HCT116 (cell line): ENCODE data around the gene ELF2. TPM values are rescaled to one million over a fixed set of nuclear protein-coding genes. Genes with fewer than 3 reads are reported as not detected.

ENCODE experiments used
- ATAC-seq: fragments of 200-7000 bp; cut with Tn5 transposase; 2 replicates; pipeline ENCODE4 v1.9.1; 2020; ENCODE audit warnings: mild to moderate bottlenecking, moderate library complexity
- BruUV-seq: library from RNA; stranded (reverse); fragments of 400-500 nt; replicated peaks from 2 replicates; lab custom pipeline; 2021; lab: Mats Ljungman, UMichigan
- CTCF ChIA-PET: fragments of 300-600 bp; sonication (Branson Sonifier 250); formaldehyde crosslinking; loops from one replicate; lab custom pipeline; 2021; ENCODE audit warnings: antibody characterized with exemption; lab: Charles Lee
- POLR2A ChIA-PET: fragments of 300-600, 350-600 bp; sonication (Branson Sonifier 250); formaldehyde crosslinking; loops from one replicate; lab custom pipeline; 2021; ENCODE audit warnings: antibody characterized with exemption; lab: Charles Lee
- RAD21 ChIA-PET, 2 experiments: fragments of 300-600 bp; sonication (Branson Sonifier 250); formaldehyde crosslinking; loops; one replicate each; lab custom pipeline; 2023; ENCODE audit warnings: low total read pairs in 2 of 2; ENCODE audit not compliant: uncharacterized antibody in 2 of 2, unreplicated experiment in 2 of 2, low non-redundant PET in 1 of 2; lab: Charles Lee
- DNase-seq: peaks from one replicate; pipeline ENCODE4 v3.0.0-alpha.2; 2010; ENCODE audit warnings: low read depth, low spot score
- H2AFZ ChIP-seq: fragments of 200-600 bp; shearing (Covaris generic), sonication (generic); 2 replicates; pipeline ENCODE4 v1.6.1; 2017; ENCODE audit warnings: low read depth, mixed run types, mixed read lengths, antibody characterized with exemption, low read length; ENCODE audit not compliant: poor library complexity, severe bottlenecking
- H3K27ac ChIP-seq: 2 replicates; pipeline ENCODE4 v1.5.1; 2012; ENCODE audit warnings: low read depth, low read length
- H3K27me3 ChIP-seq: fragments of 200-600 bp; sonication (generic); 2 replicates; pipeline ENCODE4 v1.6.1; 2016; ENCODE audit warnings: mixed run types, low read length, mixed read lengths; ENCODE audit not compliant: insufficient read depth
- H3K36me3 ChIP-seq, 2 experiments: fragments of 200-500 bp in 1 of 2; fragments of 200-600 bp in 1 of 2; sonication (Bioruptor generic) in 1 of 2; sonication (generic) in 1 of 2; 2 replicates each; pipeline versions ENCODE4 v1.5.1 to v1.6.1; 2014 to 2016; ENCODE audit warnings: low read length in 2 of 2, inconsistent platforms in 1 of 2, mixed read lengths in 1 of 2, mixed run types in 1 of 2; ENCODE audit not compliant: insufficient read depth in 2 of 2, control insufficient read depth in 1 of 2
- H3K4me1 ChIP-seq, 2 experiments: fragments of 200-600 bp in 1 of 2; sonication (generic) in 1 of 2; 2 replicates each; pipeline versions ENCODE4 v1.5.1 to v1.6.1; 2012 to 2017; ENCODE audit warnings: low read length in 2 of 2, inconsistent platforms in 1 of 2, mild to moderate bottlenecking in 1 of 2, mixed read lengths in 1 of 2, mixed run types in 1 of 2, moderate library complexity in 1 of 2; ENCODE audit not compliant: insufficient read depth in 2 of 2, control insufficient read depth in 1 of 2
- H3K4me2 ChIP-seq: fragments of 200-600 bp; sonication (generic); 2 replicates; pipeline ENCODE4 v1.6.1; 2017; ENCODE audit warnings: mixed run types, low read length, mixed read lengths
- H3K4me3 ChIP-seq, 2 experiments: fragments of 200-600 bp in 1 of 2; sonication (generic) in 1 of 2; replicated peaks in 1 of 2; 2 replicates each; pipeline ENCODE4 v1.5.1; 2011 to 2016; ENCODE audit warnings: low read length in 2 of 2, control low read depth in 1 of 2, low read depth in 1 of 2, mild to moderate bottlenecking in 1 of 2, mixed read lengths in 1 of 2, mixed run types in 1 of 2
- H3K79me2 ChIP-seq: fragments of 200-600 bp; sonication (generic); 2 replicates; pipeline ENCODE4 v1.6.1; 2017; ENCODE audit warnings: mild to moderate bottlenecking, mixed run types, low read length, moderate library complexity, mixed read lengths; ENCODE audit not compliant: insufficient read depth
- H3K9ac ChIP-seq: fragments of 200-600 bp; sonication (generic); 2 replicates; pipeline ENCODE4 v1.6.1; 2016; ENCODE audit warnings: low read length, mixed read lengths
- H3K9me2 ChIP-seq: fragments of 200-600 bp; sonication (generic), shearing (Covaris generic); 2 replicates; pipeline ENCODE4 v1.6.1; 2017; ENCODE audit warnings: mixed run types, mild to moderate bottlenecking, moderate library complexity; ENCODE audit not compliant: insufficient read depth
- H3K9me3 ChIP-seq, 2 experiments: fragments of 200-500 bp in 1 of 2; fragments of 200-600 bp in 1 of 2; sonication (Bioruptor generic) in 1 of 2; sonication (generic) in 1 of 2; 2 replicates each; pipeline ENCODE4 v1.6.1; 2014 to 2017; ENCODE audit warnings: low read length in 2 of 2, mixed read lengths in 2 of 2, inconsistent platforms in 1 of 2, low read depth in 1 of 2, mild to moderate bottlenecking in 1 of 2, mixed run types in 1 of 2, moderate library complexity in 1 of 2; ENCODE audit not compliant: control insufficient read depth in 1 of 2, insufficient read depth in 1 of 2
- H4K20me1 ChIP-seq: fragments of 200-600 bp; sonication (generic), shearing (Covaris generic); 2 replicates; pipeline ENCODE4 v1.6.1; 2017; ENCODE audit warnings: mixed run types, mild to moderate bottlenecking, moderate library complexity; ENCODE audit not compliant: insufficient read depth
- CBX3 ChIP-seq: IDR thresholded peaks from 2 replicates; pipeline ENCODE4 v1.6.1; 2012; ENCODE audit warnings: low read depth
- ELF1 ChIP-seq: IDR thresholded peaks from 2 replicates; pipeline ENCODE4 v1.6.1; 2012; ENCODE audit warnings: low read depth, borderline replicate concordance
- EZH2phosphoT487 ChIP-seq: fragments of 200-600 bp; IDR thresholded peaks from 2 replicates; pipeline ENCODE4 v1.6.1; 2018; ENCODE audit warnings: antibody characterized with exemption, borderline replicate concordance
- JUND ChIP-seq: IDR thresholded peaks from 2 replicates; pipeline ENCODE4 v1.6.1; 2012
- POLR2A ChIP-seq: IDR thresholded peaks from 2 replicates; pipeline ENCODE4 v1.7.0; 2011; ENCODE audit warnings: borderline replicate concordance; ENCODE audit not compliant: insufficient read depth, insufficient read length; ENCODE audit errors: extremely low read depth
- POLR2AphosphoS5 ChIP-seq: IDR thresholded peaks from 2 replicates; pipeline ENCODE4 v1.6.1; 2011; ENCODE audit warnings: mild to moderate bottlenecking, low read depth, low read length, moderate library complexity
- SIN3A ChIP-seq: IDR thresholded peaks from 2 replicates; pipeline ENCODE4 v1.6.1; 2012; ENCODE audit warnings: low read depth
- SP1 ChIP-seq: IDR thresholded peaks from 2 replicates; pipeline ENCODE4 v1.6.1; 2012; ENCODE audit warnings: low read depth
- SRF ChIP-seq: IDR thresholded peaks from 2 replicates; pipeline ENCODE4 v1.6.1; 2012; ENCODE audit warnings: low read depth
- TCF7L2 ChIP-seq: IDR thresholded peaks from 2 replicates; pipeline ENCODE4 v1.7.0; 2011; ENCODE audit warnings: borderline replicate concordance, inconsistent platforms; ENCODE audit not compliant: insufficient read depth, insufficient read length; ENCODE audit errors: extremely low read depth
- YY1 ChIP-seq: IDR thresholded peaks from 2 replicates; pipeline ENCODE4 v1.6.1; 2011; ENCODE audit warnings: low read length, low read depth, moderate library complexity, mild to moderate bottlenecking; ENCODE audit not compliant: insufficient replicate concordance; ENCODE audit errors: extremely low read depth
- ZFX ChIP-seq: fragments of 450-650 bp; IDR thresholded peaks from 2 replicates; pipeline ENCODE4 v1.6.1; 2017
- ZNF274 ChIP-seq: fragments of 200-500 bp; sonication (Bioruptor generic); IDR thresholded peaks from 2 replicates; pipeline ENCODE4 v1.6.1; 2014; ENCODE audit warnings: mild to moderate bottlenecking, low read depth, low read length, inconsistent platforms
- intact Hi-C: fragments of 100-400 bp; cut with micrococcal nuclease; formaldehyde crosslinking; loops from 2 replicates; pipeline ENCODE4 v1.10.0; 2022
- total RNA-seq: library from RNA; stranded (reverse); gene quantifications from one replicate; pipeline ENCODE4 v1.2.1, GENCODE V29; 2021; ENCODE audit not compliant: unreplicated experiment
- TF ChIP-seq, protein P1 (sequence below): IDR thresholded peaks from 2 replicates; pipeline ENCODE4 v1.6.1; 2012; ENCODE audit warnings: low read depth
- TF ChIP-seq, protein P2 (sequence below): IDR thresholded peaks from 2 replicates; pipeline ENCODE4 v1.6.1; 2012
- TF ChIP-seq, protein P3 (sequence below), 3 experiments: fragments of 200-600 bp in 1 of 3; sonication (generic) in 1 of 3; IDR thresholded peaks in 2 of 3; conservative IDR thresholded peaks in 1 of 3; 2 replicates each; pipeline ENCODE4 v1.5.1; 2012 to 2017; ENCODE audit warnings: low read depth in 2 of 3, low read length in 2 of 3, antibody characterized with exemption in 1 of 3, borderline replicate concordance in 1 of 3, control low read depth in 1 of 3, mild to moderate bottlenecking in 1 of 3, mixed read lengths in 1 of 3, mixed run types in 1 of 3, moderate library complexity in 1 of 3; ENCODE audit not compliant: insufficient read depth in 1 of 3

Gene ELF2
- total RNA-seq, 1 experiment from 2014 or later = 28.2 TPM

DNA sequence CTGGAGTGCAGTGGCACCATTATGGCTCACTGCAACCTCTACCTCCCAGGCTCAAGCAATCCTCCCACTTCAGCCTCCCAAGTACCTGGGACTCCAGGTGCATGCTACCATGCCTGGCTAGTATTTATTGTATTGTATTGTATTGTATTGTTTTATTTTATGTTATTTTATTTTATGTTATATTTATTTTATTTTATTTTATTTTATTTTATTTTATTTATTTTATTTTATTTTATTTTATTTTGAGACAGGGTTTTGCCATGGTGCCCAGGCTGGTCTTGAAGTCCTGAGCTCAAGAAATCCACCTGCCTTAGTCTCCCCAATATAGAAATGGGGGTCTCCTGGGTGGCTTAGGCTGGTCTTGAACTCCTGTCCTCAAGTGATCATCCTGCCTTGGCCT lies 42.6 kb downstream of the ELF2 start:
- H3K4me2 ChIP-seq = no peak overlapping the region
- TF ChIP-seq JUND (no peak), ZNF274 (no peak), CBX3 (no peak), TCF7L2 (no peak), SRF (no peak), SP1 (no peak), ZFX (no peak), YY1 (no peak), SIN3A (no peak), POLR2AphosphoS5 (no peak), EZH2phosphoT487 (no peak), POLR2A (no peak), ELF1 (no peak)
- TF ChIP-seq, protein P1, sequence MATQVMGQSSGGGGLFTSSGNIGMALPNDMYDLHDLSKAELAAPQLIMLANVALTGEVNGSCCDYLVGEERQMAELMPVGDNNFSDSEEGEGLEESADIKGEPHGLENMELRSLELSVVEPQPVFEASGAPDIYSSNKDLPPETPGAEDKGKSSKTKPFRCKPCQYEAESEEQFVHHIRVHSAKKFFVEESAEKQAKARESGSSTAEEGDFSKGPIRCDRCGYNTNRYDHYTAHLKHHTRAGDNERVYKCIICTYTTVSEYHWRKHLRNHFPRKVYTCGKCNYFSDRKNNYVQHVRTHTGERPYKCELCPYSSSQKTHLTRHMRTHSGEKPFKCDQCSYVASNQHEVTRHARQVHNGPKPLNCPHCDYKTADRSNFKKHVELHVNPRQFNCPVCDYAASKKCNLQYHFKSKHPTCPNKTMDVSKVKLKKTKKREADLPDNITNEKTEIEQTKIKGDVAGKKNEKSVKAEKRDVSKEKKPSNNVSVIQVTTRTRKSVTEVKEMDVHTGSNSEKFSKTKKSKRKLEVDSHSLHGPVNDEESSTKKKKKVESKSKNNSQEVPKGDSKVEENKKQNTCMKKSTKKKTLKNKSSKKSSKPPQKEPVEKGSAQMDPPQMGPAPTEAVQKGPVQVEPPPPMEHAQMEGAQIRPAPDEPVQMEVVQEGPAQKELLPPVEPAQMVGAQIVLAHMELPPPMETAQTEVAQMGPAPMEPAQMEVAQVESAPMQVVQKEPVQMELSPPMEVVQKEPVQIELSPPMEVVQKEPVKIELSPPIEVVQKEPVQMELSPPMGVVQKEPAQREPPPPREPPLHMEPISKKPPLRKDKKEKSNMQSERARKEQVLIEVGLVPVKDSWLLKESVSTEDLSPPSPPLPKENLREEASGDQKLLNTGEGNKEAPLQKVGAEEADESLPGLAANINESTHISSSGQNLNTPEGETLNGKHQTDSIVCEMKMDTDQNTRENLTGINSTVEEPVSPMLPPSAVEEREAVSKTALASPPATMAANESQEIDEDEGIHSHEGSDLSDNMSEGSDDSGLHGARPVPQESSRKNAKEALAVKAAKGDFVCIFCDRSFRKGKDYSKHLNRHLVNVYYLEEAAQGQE = no peak
- TF ChIP-seq, protein P2, sequence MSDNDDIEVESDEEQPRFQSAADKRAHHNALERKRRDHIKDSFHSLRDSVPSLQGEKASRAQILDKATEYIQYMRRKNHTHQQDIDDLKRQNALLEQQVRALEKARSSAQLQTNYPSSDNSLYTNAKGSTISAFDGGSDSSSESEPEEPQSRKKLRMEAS = no peak
- TF ChIP-seq, protein P3, sequence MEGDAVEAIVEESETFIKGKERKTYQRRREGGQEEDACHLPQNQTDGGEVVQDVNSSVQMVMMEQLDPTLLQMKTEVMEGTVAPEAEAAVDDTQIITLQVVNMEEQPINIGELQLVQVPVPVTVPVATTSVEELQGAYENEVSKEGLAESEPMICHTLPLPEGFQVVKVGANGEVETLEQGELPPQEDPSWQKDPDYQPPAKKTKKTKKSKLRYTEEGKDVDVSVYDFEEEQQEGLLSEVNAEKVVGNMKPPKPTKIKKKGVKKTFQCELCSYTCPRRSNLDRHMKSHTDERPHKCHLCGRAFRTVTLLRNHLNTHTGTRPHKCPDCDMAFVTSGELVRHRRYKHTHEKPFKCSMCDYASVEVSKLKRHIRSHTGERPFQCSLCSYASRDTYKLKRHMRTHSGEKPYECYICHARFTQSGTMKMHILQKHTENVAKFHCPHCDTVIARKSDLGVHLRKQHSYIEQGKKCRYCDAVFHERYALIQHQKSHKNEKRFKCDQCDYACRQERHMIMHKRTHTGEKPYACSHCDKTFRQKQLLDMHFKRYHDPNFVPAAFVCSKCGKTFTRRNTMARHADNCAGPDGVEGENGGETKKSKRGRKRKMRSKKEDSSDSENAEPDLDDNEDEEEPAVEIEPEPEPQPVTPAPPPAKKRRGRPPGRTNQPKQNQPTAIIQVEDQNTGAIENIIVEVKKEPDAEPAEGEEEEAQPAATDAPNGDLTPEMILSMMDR (IDR thresholded peaks at IDR 0.05 in 2 of 3, conservative IDR thresholded peaks at IDR 0.05 in 1 of 3; ENCODE audit: borderline replicate concordance in 1 of 3, insufficient read depth in 1 of 3, low read depth in 2 of 3, low read length in 2 of 3) = no peak

More for the DNA sequence above, 42.6 kb downstream of the ELF2 start:
- DNase-seq (no peak), ATAC-seq (no peak)
- no peaks in the 10 kb centered on the region for H3K9me3 ChIP-seq
- H3K36me3 ChIP-seq = no peaks in the 10 kb centered on the region
- no peaks in the 10 kb centered on the region for H3K9me2 ChIP-seq
- intact Hi-C loops = no loop called here
- no peak overlapping the region for H3K27ac ChIP-seq
- H3K9ac ChIP-seq = no peak overlapping the region
- ChIA-PET POLR2A (no interaction called here), CTCF (no interaction called here), RAD21 (no interaction called here)
- H3K4me3 ChIP-seq = no peak overlapping the region
- no peak overlapping the region for H2AFZ ChIP-seq
- no peaks in the 10 kb centered on the region for H3K4me1 ChIP-seq
- no peaks in the 10 kb centered on the region for H3K27me3 ChIP-seq
- no peaks in the 10 kb centered on the region for H3K79me2 ChIP-seq
- BruUV-seq = no TSS peak
- H4K20me1 ChIP-seq = no peaks in the 10 kb centered on the region
